PFSK-1 (cell line): Measurements from ENCODE around the gene WDR76.

Experiments used
- FOXP2 ChIP-seq: optimal IDR thresholded peaks from 2 replicates; pipeline ENCODE3; 2011; ENCODE audit warnings: borderline replicate concordance, control low read depth, inconsistent platforms; ENCODE audit not compliant: insufficient read depth; ENCODE audit errors: extremely low read length, extremely low read depth
- POLR2AphosphoS5 ChIP-seq: IDR thresholded peaks from 2 replicates; pipeline ENCODE4 v1.6.1; 2012; ENCODE audit warnings: low read depth, mild to moderate bottlenecking, control low read depth, low read length, moderate library complexity
- REST ChIP-seq, 2 experiments: IDR thresholded peaks; 2 replicates each; pipeline versions ENCODE4 v1.6.1 to v1.8.0; 2011 to 2012; ENCODE audit warnings: low read depth in 2 of 2, low read length in 2 of 2, control low read depth in 1 of 2, inconsistent platforms in 1 of 2, mild to moderate bottlenecking in 1 of 2, moderate library complexity in 1 of 2; ENCODE audit not compliant: insufficient read depth in 1 of 2
- SIN3A ChIP-seq: IDR thresholded peaks from 2 replicates; pipeline ENCODE4 v1.6.1; 2012; ENCODE audit warnings: mild to moderate bottlenecking, low read length, moderate library complexity, borderline replicate concordance; ENCODE audit not compliant: insufficient read depth

GRCh38 chr15:43854801-43855200, 28.0 kb downstream of the WDR76 start:
- TF ChIP-seq POLR2AphosphoS5 (no peak), SIN3A (no peak), FOXP2 (no peak), REST (IDR thresholded peaks at IDR 0.05; ENCODE audit: insufficient read depth in 1 of 2, low read depth in 2 of 2, low read length in 2 of 2) (no peak)
